Measurements from ENCODE around the gene PSMD11. TPM values are rescaled to one million over a fixed set of nuclear protein-coding genes. Genes with fewer than 3 reads are reported as not detected.
A peak's percentile ranks its signal among the peaks of the same experiment; 100 is the strongest.

The PSMD11 gene
- total RNA-seq, 2 experiments from 2014 or later = 81.0 to 137 TPM

DNA sequence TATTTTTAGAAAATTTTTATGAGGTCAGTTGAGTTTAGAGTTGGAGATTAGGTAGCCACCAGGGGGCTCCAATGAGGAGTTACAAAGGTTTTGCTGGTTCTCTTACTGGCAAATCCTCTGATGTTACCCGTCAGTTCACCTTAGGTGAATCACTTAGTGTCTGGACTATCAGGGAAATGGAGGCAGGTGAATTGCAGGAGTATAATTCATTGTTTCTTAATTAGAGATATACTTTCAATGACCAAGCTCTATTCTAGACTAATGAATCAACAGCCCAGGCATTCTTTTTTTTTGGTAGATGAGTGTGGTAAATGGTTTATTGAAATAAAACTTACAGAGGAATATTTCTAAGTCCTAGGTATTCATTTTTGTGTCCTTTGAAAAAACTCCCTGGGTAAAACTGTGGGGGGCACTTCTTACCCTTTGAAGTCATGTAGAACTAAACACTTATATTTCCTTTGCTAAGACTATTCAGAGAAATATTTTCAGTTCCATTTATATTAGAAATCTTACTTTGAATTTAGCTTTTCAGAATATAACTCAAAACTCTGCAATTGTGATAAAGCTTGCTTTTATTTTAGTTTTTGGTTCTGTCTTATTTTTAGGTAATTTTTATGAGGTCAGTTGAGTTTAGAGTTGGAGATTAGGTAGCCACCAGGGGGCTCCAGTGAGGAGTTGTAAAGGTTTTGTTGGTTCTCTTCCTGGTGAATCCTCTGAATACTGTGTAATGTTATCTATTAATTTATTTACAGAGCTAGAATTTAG lies 17.7 kb downstream of the PSMD11 start:
- Histone ChIP-seq H4K20me1 (ENCODE audit: insufficient read depth, low read length) (peaks cover 4% of the 10 kb centered on the region; the same call in 1 of the 2 replicates), H3K79me2 (ENCODE audit: insufficient read depth, low read depth, low read length) (peaks cover 10% of the 10 kb centered on the region; the same call in 1 of the 2 replicates), H3K4me3 (ENCODE audit: low read depth, low read length, poor library complexity, severe bottlenecking) (no peak overlapping the region), H3K4me1 (ENCODE audit: insufficient read depth, low read length, poor library complexity, severe bottlenecking) (no peaks in the 10 kb centered on the region), H3K27ac (ENCODE audit: low read depth, low read length, poor library complexity, severe bottlenecking) (no peak overlapping the region), H3K9me3 (ENCODE audit: low read length) (no peaks in the 10 kb centered on the region), H3K36me3 (ENCODE audit: insufficient read depth, low read length) (peaks cover 97% of the 10 kb centered on the region), H3K9me2 (ENCODE audit: insufficient read depth, low read length) (no peaks in the 10 kb centered on the region), H2AFZ (ENCODE audit: low read length) (no peak overlapping the region), H3K4me2 (ENCODE audit: low read length) (no peak overlapping the region)
- TF ChIP-seq, protein P1, sequence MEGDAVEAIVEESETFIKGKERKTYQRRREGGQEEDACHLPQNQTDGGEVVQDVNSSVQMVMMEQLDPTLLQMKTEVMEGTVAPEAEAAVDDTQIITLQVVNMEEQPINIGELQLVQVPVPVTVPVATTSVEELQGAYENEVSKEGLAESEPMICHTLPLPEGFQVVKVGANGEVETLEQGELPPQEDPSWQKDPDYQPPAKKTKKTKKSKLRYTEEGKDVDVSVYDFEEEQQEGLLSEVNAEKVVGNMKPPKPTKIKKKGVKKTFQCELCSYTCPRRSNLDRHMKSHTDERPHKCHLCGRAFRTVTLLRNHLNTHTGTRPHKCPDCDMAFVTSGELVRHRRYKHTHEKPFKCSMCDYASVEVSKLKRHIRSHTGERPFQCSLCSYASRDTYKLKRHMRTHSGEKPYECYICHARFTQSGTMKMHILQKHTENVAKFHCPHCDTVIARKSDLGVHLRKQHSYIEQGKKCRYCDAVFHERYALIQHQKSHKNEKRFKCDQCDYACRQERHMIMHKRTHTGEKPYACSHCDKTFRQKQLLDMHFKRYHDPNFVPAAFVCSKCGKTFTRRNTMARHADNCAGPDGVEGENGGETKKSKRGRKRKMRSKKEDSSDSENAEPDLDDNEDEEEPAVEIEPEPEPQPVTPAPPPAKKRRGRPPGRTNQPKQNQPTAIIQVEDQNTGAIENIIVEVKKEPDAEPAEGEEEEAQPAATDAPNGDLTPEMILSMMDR (conservative IDR thresholded peaks at IDR 0.05; ENCODE audit: low read length) = peak; percentile 78
- TF ChIP-seq EZH2phosphoT487 (IDR thresholded peaks at IDR 0.05; ENCODE audit: borderline replicate concordance, low read depth, low read length) = no peak
- BruUV-seq (replicated peaks) = no TSS peak
- intact Hi-C loops (cut with micrococcal nuclease; ENCODE audit: unreplicated experiment) = loop anchor here (5.0 kb wide), 1 partner anchor 145 kb away; no protein-coding TSS in a partner anchor
- ChIA-PET POLR2A (interaction anchor here (0.8 kb wide), 1 partner anchor 18 kb away, joined by 6 read pairs; the partner anchor contains the start of gene PSMD11), CTCF (ENCODE audit: unreplicated experiment) (no interaction called here)
- peak; percentile 66 for DNase-seq (ENCODE audit: low spot score)

DNA sequence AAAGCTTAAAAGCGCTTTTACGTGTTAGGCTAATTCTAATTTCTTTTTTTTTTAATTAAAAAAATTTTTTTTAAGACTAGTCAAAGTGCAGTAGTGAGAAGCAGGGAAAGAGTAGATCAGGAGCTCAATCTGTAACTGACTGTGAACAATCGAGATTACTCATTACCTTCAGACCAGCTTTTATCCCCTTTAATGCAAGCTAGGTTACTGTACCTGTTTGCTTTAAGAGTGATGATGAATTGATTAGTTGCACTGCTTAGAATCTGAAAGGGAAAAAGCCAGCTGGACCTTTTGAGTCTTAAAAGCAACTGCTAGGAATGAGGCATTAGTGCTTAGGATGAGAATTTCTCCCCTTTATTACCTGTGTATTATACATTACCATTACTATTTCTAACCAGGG lies 19.0 kb downstream of the PSMD11 start:
- Histone ChIP-seq H3K4me1 (ENCODE audit: insufficient read depth, low read length, poor library complexity, severe bottlenecking) (no peaks in the 10 kb centered on the region), H3K9me2 (ENCODE audit: insufficient read depth, low read length) (no peaks in the 10 kb centered on the region), H3K9me3 (ENCODE audit: low read length) (no peaks in the 10 kb centered on the region), H3K4me3 (ENCODE audit: low read depth, low read length, poor library complexity, severe bottlenecking) (no peak overlapping the region), H2AFZ (ENCODE audit: low read length) (no peak overlapping the region), H3K4me2 (ENCODE audit: low read length) (no peak overlapping the region), H3K79me2 (ENCODE audit: insufficient read depth, low read depth, low read length) (peaks cover 10% of the 10 kb centered on the region; the same call in 1 of the 2 replicates), H3K27ac (ENCODE audit: low read depth, low read length, poor library complexity, severe bottlenecking) (no peak overlapping the region), H4K20me1 (ENCODE audit: insufficient read depth, low read length) (peaks cover 6% of the 10 kb centered on the region), H3K36me3 (ENCODE audit: insufficient read depth, low read length) (peaks cover 96% of the 10 kb centered on the region)
- intact Hi-C loops (cut with micrococcal nuclease; ENCODE audit: unreplicated experiment) = loop anchor here (5.0 kb wide), 1 partner anchor 144 kb away; no protein-coding TSS in a partner anchor
- TF ChIP-seq, protein P1 (conservative IDR thresholded peaks at IDR 0.05; ENCODE audit: low read length) = no peak
- no peak for TF ChIP-seq EZH2phosphoT487 (IDR thresholded peaks at IDR 0.05; ENCODE audit: borderline replicate concordance, low read depth, low read length)
- CTCF ChIA-PET (ENCODE audit: unreplicated experiment) = interaction anchor here (0.5 kb wide), 1 partner anchor 19 kb away, joined by 3 read pairs; no protein-coding TSS in a partner anchor
- POLR2A ChIA-PET = interaction anchor here (1.4 kb wide), 1 partner anchor 195 kb away, joined by 3 read pairs; no protein-coding TSS in a partner anchor
- BruUV-seq (replicated peaks) = no TSS peak
- DNase-seq (ENCODE audit: low spot score) = no peak

DNA sequence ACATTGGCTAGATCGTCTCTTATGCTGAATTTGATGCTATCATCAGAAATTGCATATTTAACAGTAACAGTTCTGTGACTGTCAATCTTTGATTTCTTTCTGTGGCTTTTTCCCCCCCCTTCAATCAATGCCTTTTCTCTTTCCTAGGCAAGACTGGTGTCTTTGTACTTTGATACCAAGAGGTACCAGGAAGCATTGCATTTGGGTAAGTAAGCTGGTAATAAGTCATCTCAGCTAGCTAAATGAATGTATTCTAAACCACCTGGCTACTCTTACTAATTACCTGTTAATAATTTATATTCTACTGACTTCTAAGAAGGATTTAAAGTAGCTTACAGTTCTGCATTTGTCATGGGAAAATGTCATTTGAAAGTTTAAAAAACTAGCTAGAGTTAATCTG lies 20.1 kb downstream of the PSMD11 start:
- Histone ChIP-seq H3K27ac (ENCODE audit: low read depth, low read length, poor library complexity, severe bottlenecking) (no peak overlapping the region), H3K4me3 (ENCODE audit: low read depth, low read length, poor library complexity, severe bottlenecking) (no peak overlapping the region), H3K4me1 (ENCODE audit: insufficient read depth, low read length, poor library complexity, severe bottlenecking) (no peaks in the 10 kb centered on the region), H3K4me2 (ENCODE audit: low read length) (no peak overlapping the region), H3K79me2 (ENCODE audit: insufficient read depth, low read depth, low read length) (peaks cover 10% of the 10 kb centered on the region; the same call in 1 of the 2 replicates), H3K9me3 (ENCODE audit: low read length) (no peaks in the 10 kb centered on the region), H4K20me1 (ENCODE audit: insufficient read depth, low read length) (peaks cover 9% of the 10 kb centered on the region), H2AFZ (ENCODE audit: low read length) (no peak overlapping the region), H3K36me3 (ENCODE audit: insufficient read depth, low read length) (peaks cover 97% of the 10 kb centered on the region), H3K9me2 (ENCODE audit: insufficient read depth, low read length) (no peaks in the 10 kb centered on the region)
- CTCF ChIA-PET (ENCODE audit: unreplicated experiment) = no interaction called here
- POLR2A ChIA-PET = interaction anchor here (1.4 kb wide), 1 partner anchor 194 kb away, joined by 3 read pairs; no protein-coding TSS in a partner anchor
- no peak for DNase-seq (ENCODE audit: low spot score)
- TF ChIP-seq, protein P1 (conservative IDR thresholded peaks at IDR 0.05; ENCODE audit: low read length) = no peak
- TF ChIP-seq EZH2phosphoT487 (IDR thresholded peaks at IDR 0.05; ENCODE audit: borderline replicate concordance, low read depth, low read length) = no peak
- no TSS peak for BruUV-seq (replicated peaks)
- intact Hi-C loops (cut with micrococcal nuclease; ENCODE audit: unreplicated experiment) = loop anchor here (5.0 kb wide), 1 partner anchor 143 kb away; no protein-coding TSS in a partner anchor

Measured in OCI-LY7 (cell line).